GM21381 (cell line): ENCODE results near the gene MCMBP.
"Not testable (repeated sequence)": the region's sequence is repeated elsewhere in the genome, so short reads cannot be mapped to it uniquely, and the experiment has no call there.

ENCODE experiments used
- ATAC-seq: cut with Tn5 transposase; IDR thresholded peaks from one replicate; pipeline ENCODE4 v1.9.1; 2021; ENCODE audit warnings: mild to moderate bottlenecking, moderate library complexity; ENCODE audit not compliant: unreplicated experiment

The MCMBP gene

DNA sequence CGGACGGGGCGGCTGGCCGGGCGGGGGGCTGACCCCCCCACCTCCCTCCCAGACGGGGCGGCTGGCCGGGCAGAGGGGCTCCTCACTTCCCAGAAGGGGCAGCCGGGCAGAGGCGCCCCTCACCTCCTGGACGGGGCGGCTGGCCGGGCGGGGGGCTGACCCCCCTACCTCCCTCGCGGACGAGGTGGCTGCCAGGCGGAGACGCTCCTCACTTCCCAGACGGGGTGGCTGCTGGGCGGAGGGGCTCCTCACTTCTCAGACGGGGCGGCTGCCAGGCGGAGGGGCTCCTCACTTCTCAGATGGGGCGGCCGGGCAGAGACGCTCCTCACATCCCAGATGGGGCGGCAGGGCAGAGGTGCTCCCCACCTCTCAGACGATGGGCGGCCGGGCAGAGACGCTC lies 77.5 kb downstream of the MCMBP start:
- ATAC-seq: not testable (repeated sequence)

DNA sequence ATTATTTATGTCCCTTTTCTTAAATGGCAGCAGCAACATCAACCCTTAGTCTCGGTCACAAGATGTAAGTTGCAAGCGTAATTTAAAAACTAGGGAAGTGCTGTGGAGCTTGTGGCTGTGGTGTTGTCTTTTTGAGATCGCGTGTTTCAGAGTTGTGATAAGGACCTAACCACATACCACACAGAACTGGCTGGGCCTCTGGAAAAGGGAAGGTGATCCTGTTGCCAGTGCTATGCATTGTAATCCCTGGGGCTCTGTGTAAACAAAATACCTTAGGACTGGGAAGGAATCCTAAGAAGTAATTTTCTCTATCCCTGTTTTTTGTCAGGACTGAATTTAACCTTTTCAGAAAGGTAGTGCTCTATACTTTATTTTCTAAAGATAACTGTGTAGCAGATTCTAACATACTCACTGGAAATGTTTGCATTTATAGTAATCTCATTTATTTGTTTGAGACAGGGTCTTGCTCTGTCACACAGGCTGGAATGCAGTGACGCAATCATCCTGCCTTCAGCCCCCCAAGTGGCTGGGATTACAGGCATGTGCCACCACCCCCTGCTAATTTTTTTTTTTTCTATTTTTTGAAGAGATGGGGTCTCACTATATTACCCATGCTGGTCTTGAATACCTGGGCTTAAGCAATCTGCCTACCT lies 86.4 kb downstream of the MCMBP start:
- ATAC-seq: no peak

- ATAC-seq: peak; percentile 80
Observed at GRCh38 chr10:119784340-119785067, 88.1 kb downstream of the MCMBP start.

- ATAC-seq: no peak
Observed at GRCh38 chr10:119783665-119784027, 89.0 kb downstream of the MCMBP start.

DNA sequence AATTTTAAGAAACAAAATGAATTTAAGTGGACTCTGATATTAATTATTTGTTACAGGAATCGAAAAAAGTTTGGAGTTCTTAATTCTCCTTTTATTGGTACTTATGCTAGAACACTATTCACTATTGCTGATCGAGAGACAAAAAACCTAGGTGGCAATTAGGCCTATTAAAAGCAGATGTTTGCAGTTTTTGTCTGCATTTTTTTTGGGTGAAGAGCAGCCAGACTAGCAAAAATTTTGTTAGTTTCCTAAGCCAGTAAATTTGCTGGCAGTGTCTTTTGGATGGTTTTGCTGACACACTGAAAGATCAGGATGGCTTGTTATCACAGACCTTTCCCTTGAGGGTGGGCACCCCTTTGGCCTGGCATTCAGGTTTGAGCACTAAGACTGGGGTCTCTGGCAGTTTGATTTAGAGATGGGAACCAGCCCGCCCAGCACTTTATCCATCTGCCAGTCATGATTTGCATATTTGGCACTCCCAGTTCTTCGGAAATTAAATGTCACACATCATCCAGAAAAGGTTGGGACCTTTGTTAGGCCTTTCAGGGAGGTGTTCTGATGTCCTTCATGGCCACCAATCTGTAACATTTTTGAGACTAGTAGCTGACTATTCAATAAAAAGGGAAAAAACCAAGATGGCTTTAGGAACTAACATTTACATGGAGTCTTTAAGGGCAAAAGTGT lies 89.5 kb downstream of the MCMBP start:
- no peak for ATAC-seq

- ATAC-seq: no peak
Observed at GRCh38 chr10:119781498-119781897, 91.1 kb downstream of the MCMBP start.

DNA sequence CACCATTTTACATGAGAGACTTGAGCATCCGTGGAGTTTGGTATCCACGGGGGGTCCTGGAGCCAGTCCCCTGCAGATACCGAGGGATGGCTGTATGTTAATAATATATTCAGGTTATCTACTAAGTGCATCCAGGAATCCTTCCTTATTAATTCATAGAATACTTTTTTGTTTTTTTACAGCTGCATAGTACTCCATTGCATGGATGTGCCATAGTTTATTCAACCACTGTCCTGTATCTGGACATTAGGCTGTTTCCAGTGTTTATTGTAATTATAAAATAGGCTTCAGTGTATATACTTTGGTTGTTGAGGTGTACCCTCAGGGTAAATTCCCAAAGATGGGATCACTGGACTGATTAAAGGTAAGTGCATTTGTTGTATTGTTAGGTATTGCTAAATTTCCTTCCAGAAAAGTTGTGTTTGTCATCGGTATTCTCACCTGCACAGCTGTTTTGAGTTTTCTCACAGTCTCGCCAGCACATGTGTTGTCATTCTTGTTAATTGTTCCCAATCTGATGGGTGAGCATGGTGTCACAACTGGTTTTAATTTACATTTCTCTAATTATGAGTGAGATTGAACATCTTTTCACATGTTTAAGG lies 91.7 kb downstream of the MCMBP start:
- no peak for ATAC-seq
